Activated naive CD4-positive, alpha-beta T cell treated with anti-CD3 and anti-CD28 coated beads, Interleukin-2, amount 50 U/mL, for 72 hours (primary cell): ENCODE data around the gene ADAMTS17. TPM values are rescaled to one million over a fixed set of nuclear protein-coding genes. Genes with fewer than 3 reads are reported as not detected.
A peak's percentile ranks its signal among the peaks of the same experiment; 100 is the strongest.
"Not testable (repeated sequence)": the region's sequence is repeated elsewhere in the genome, so short reads cannot be mapped to it uniquely, and the experiment has no call there.

Source experiments
- ATAC-seq, 2 donors: fragments of 150-1000 bp; cut with Tn5 transposase; 2 replicates each; pipeline ENCODE4 v1.10.0; 2021; ENCODE audit warnings: mild to moderate bottlenecking in 2 of 2, moderate library complexity in 2 of 2
- DNase-seq, 2 donors: peaks; one replicate each; pipeline ENCODE4 v3.0.0; 2021 to 2022; ENCODE audit warnings: low spot score in 2 of 2
- H3K27ac Mint-ChIP-seq, 2 donors: one replicate each; pipeline ENCODE4 v1.8.0; 2022; ENCODE audit warnings: mild to moderate bottlenecking in 2 of 2, mixed read lengths in 2 of 2
- H3K36me3 Mint-ChIP-seq, 2 donors: one replicate each; pipeline ENCODE4 v1.8.0; 2022; ENCODE audit warnings: mixed read lengths in 2 of 2
- H3K9me3 Mint-ChIP-seq, 2 donors: one replicate each; pipeline ENCODE4 v1.8.0; 2022; ENCODE audit warnings: mixed read lengths in 2 of 2
- total RNA-seq, 2 donors: library from RNA; stranded (reverse); gene quantifications; one replicate each; pipeline ENCODE4 v1.2.3, GENCODE V29; 2022

The ADAMTS17 gene
- total RNA-seq, 2 donors from 2014 or later, result 0.19 to 1.5 TPM

GRCh38 chr15:100101426-100102089 lies 240.2 kb downstream of the ADAMTS17 start:
- ATAC-seq (no peak), DNase-seq (no peak)
- Mint-ChIP-seq H3K9me3 (no peaks in the 10 kb centered on the region), H3K36me3 (no peaks in the 10 kb centered on the region), H3K27ac (no peak overlapping the region)

GRCh38 chr15:100100926-100101325 lies 240.8 kb downstream of the ADAMTS17 start:
- ATAC-seq (no peak), DNase-seq (no peak)
- Mint-ChIP-seq H3K9me3 (no peaks in the 10 kb centered on the region), H3K36me3 (no peaks in the 10 kb centered on the region), H3K27ac (peak overlapping the region in 1 of 2 donors; percentile 3)

- DNase-seq, result no peak
- Mint-ChIP-seq H3K27ac (no peak overlapping the region), H3K9me3 (no peaks in the 10 kb centered on the region), H3K36me3 (no peaks in the 10 kb centered on the region)
- no peak for ATAC-seq
These were observed 241.8 kb downstream of the ADAMTS17 start for GRCh38 chr15:100099976-100100375.

- ATAC-seq, result no peak
- H3K9me3 Mint-ChIP-seq, result no peaks in the 10 kb centered on the region
- DNase-seq, result no peak
- no peak overlapping the region for H3K27ac Mint-ChIP-seq
- no peaks in the 10 kb centered on the region for H3K36me3 Mint-ChIP-seq
These were observed 243.1 kb downstream of the ADAMTS17 start for GRCh38 chr15:100098705-100099104.

GRCh38 chr15:100097342-100098127 lies 244.2 kb downstream of the ADAMTS17 start:
- no peak for ATAC-seq
- H3K27ac Mint-ChIP-seq, result no peak overlapping the region

GRCh38 chr15:100096700-100097099 lies 245.1 kb downstream of the ADAMTS17 start:
- no peak for DNase-seq
- ATAC-seq, result no peak
- Mint-ChIP-seq H3K36me3 (no peaks in the 10 kb centered on the region), H3K9me3 (no peaks in the 10 kb centered on the region), H3K27ac (no peak overlapping the region)

More at GRCh38 chr15:100097342-100098127, 244.2 kb downstream of the ADAMTS17 start:
- Mint-ChIP-seq H3K36me3 (no peaks in the 10 kb centered on the region), H3K9me3 (no peaks in the 10 kb centered on the region)
- DNase-seq, result no peak

- no peak for ATAC-seq
- Mint-ChIP-seq H3K9me3 (no peaks in the 10 kb centered on the region), H3K36me3 (no peaks in the 10 kb centered on the region), H3K27ac (no peak overlapping the region)
- no peak for DNase-seq
These were observed 245.6 kb downstream of the ADAMTS17 start for GRCh38 chr15:100096248-100096600.

- Mint-ChIP-seq H3K27ac (peak overlapping the region in 1 of 2 donors; percentile 46), H3K9me3 (no peaks in the 10 kb centered on the region), H3K36me3 (no peaks in the 10 kb centered on the region)
- ATAC-seq, result no peak
- no peak for DNase-seq
These were observed 246.1 kb downstream of the ADAMTS17 start for GRCh38 chr15:100095541-100096247.

GRCh38 chr15:100094127-100094510 lies 247.7 kb downstream of the ADAMTS17 start:
- H3K9me3 Mint-ChIP-seq, result no peaks in the 10 kb centered on the region
- ATAC-seq (no peak), DNase-seq (no peak)
- peak overlapping the region in 1 of 2 donors; percentile 25 for H3K27ac Mint-ChIP-seq
- no peaks in the 10 kb centered on the region for H3K36me3 Mint-ChIP-seq

- ATAC-seq (peak in 1 of 2 donors; percentile 44), DNase-seq (no peak)
- H3K9me3 Mint-ChIP-seq, result no peaks in the 10 kb centered on the region
- H3K36me3 Mint-ChIP-seq, result no peaks in the 10 kb centered on the region
- peak overlapping the region in 1 of 2 donors; percentile 25 for H3K27ac Mint-ChIP-seq
These were observed 248.3 kb downstream of the ADAMTS17 start for GRCh38 chr15:100093211-100094126.

- Mint-ChIP-seq H3K36me3 (peaks cover 0 to under 1% of the 10 kb centered on the region in 2 donors), H3K9me3 (no peaks in the 10 kb centered on the region), H3K27ac (no peak overlapping the region)
- no peak for ATAC-seq
- no peak for DNase-seq
These were observed 249.7 kb downstream of the ADAMTS17 start for GRCh38 chr15:100092034-100092433.

GRCh38 chr15:100090411-100090810 lies 251.4 kb downstream of the ADAMTS17 start:
- Mint-ChIP-seq H3K9me3 (peaks cover 0 to 5% of the 10 kb centered on the region in 2 donors), H3K36me3 (peaks cover 0 to 8% of the 10 kb centered on the region in 2 donors), H3K27ac (no peak overlapping the region)
- ATAC-seq, result no peak
- DNase-seq, result no peak

- H3K27ac Mint-ChIP-seq, DNase-seq, H3K9me3 Mint-ChIP-seq, ATAC-seq: not testable (repeated sequence)
- H3K36me3 Mint-ChIP-seq, result peaks cover 0 to 18% of the 10 kb centered on the region in 2 donors
These were observed 257.5 kb downstream of the ADAMTS17 start for GRCh38 chr15:100084042-100084821.

- Mint-ChIP-seq H3K27ac (no peak overlapping the region), H3K9me3 (peaks cover 0 to 5% of the 10 kb centered on the region in 2 donors), H3K36me3 (peaks cover 0 to 18% of the 10 kb centered on the region in 2 donors)
- DNase-seq (no peak), ATAC-seq (no peak)
These were observed 258.2 kb downstream of the ADAMTS17 start for GRCh38 chr15:100083572-100083971.

- ATAC-seq (no peak), DNase-seq (no peak)
- Mint-ChIP-seq H3K36me3 (peaks cover 0 to 18% of the 10 kb centered on the region in 2 donors), H3K9me3 (peaks cover 0 to 5% of the 10 kb centered on the region in 2 donors), H3K27ac (peak overlapping the region in 1 of 2 donors; percentile 34)
These were observed 258.9 kb downstream of the ADAMTS17 start for GRCh38 chr15:100082761-100083402.
